ENCODE measurements around the gene OR8J1. TPM values are rescaled to one million over a fixed set of nuclear protein-coding genes. Genes with fewer than 3 reads are reported as not detected.

The OR8J1 gene
- polyA plus RNA-seq, 1 donor from 2014 or later = not detected

- Histone ChIP-seq H4K20me1 (ENCODE audit: insufficient read depth) (no peaks in the 10 kb centered on the region), H3K36me3 (ENCODE audit: insufficient read depth, low read length) (no peaks in the 10 kb centered on the region), H3K4me2 (ENCODE audit: low read length) (no peak overlapping the region), H3K79me2 (replicated peaks; ENCODE audit: insufficient read depth, low read length) (no peaks in the 10 kb centered on the region), H3K9ac (ENCODE audit: low read length) (no peak overlapping the region), H3K4me3 (ENCODE audit: low read length) (no peak overlapping the region), H3K27ac (ENCODE audit: low read length) (no peak overlapping the region), H3K9me2 (ENCODE audit: insufficient read depth, low read length) (no peaks in the 10 kb centered on the region), H3K9me3 (ENCODE audit: low read length) (no peaks in the 10 kb centered on the region), H3F3A (ENCODE audit: insufficient read depth, low read length, poor library complexity, severe bottlenecking) (no peaks in the 10 kb centered on the region), H2AFZ (ENCODE audit: low read depth, low read length) (no peak overlapping the region), H3K27me3 (ENCODE audit: insufficient read depth, low read depth, low read length) (no peaks in the 10 kb centered on the region)
- TF ChIP-seq TAF1 (IDR thresholded peaks at IDR 0.05; ENCODE audit: low read depth) (no peak), RAD21 (conservative IDR thresholded peaks at IDR 0.05) (no peak), POLR2AphosphoS5 (IDR thresholded peaks at IDR 0.05) (no peak)
Measured at GRCh38 chr11:56333156-56333555, 20.9 kb upstream of the OR8J1 start.

- Histone ChIP-seq H3F3A (ENCODE audit: insufficient read depth, low read length, poor library complexity, severe bottlenecking) (no peaks in the 10 kb centered on the region), H3K9me2 (ENCODE audit: insufficient read depth, low read length) (no peaks in the 10 kb centered on the region), H3K27me3 (ENCODE audit: insufficient read depth, low read depth, low read length) (no peaks in the 10 kb centered on the region), H3K36me3 (ENCODE audit: insufficient read depth, low read length) (no peaks in the 10 kb centered on the region), H3K9ac (ENCODE audit: low read length) (no peak overlapping the region), H3K4me2 (ENCODE audit: low read length) (no peak overlapping the region), H3K4me3 (ENCODE audit: low read length) (no peak overlapping the region), H4K20me1 (ENCODE audit: insufficient read depth) (no peaks in the 10 kb centered on the region), H3K27ac (ENCODE audit: low read length) (no peak overlapping the region), H3K79me2 (replicated peaks; ENCODE audit: insufficient read depth, low read length) (no peaks in the 10 kb centered on the region), H3K9me3 (ENCODE audit: low read length) (no peaks in the 10 kb centered on the region), H2AFZ (ENCODE audit: low read depth, low read length) (no peak overlapping the region)
- TF ChIP-seq POLR2AphosphoS5 (IDR thresholded peaks at IDR 0.05) = no peak
- no peak for TF ChIP-seq TAF1 (IDR thresholded peaks at IDR 0.05; ENCODE audit: low read depth)
- no peak for TF ChIP-seq MXI1 (conservative IDR thresholded peaks at IDR 0.05; ENCODE audit: poor library complexity, severe bottlenecking)
- no peak for TF ChIP-seq EP300 (conservative IDR thresholded peaks at IDR 0.05; ENCODE audit: poor library complexity, severe bottlenecking)
- TF ChIP-seq REST (IDR thresholded peaks at IDR 0.05; ENCODE audit: borderline replicate concordance) = no peak
- no peak for TF ChIP-seq RAD21 (conservative IDR thresholded peaks at IDR 0.05)
- TF ChIP-seq SMC3 (conservative IDR thresholded peaks at IDR 0.05; ENCODE audit: poor library complexity) = no peak
- TF ChIP-seq EZH2 (IDR thresholded peaks at IDR 0.05; ENCODE audit: borderline replicate concordance, insufficient read depth, low read length, poor library complexity, severe bottlenecking) = no peak
- no peak for TF ChIP-seq CTCF (IDR thresholded peaks at IDR 0.05; ENCODE audit: poor library complexity, severe bottlenecking)
Measured at GRCh38 chr11:56340289-56340688, 13.8 kb upstream of the OR8J1 start.

- Histone ChIP-seq H3F3A (ENCODE audit: insufficient read depth, low read length, poor library complexity, severe bottlenecking) (no peaks in the 10 kb centered on the region), H3K9me3 (ENCODE audit: low read length) (no peaks in the 10 kb centered on the region), H3K79me2 (replicated peaks; ENCODE audit: insufficient read depth, low read length) (no peaks in the 10 kb centered on the region), H2AFZ (ENCODE audit: low read depth, low read length) (no peak within 1 kb of the TSS), H3K27me3 (ENCODE audit: insufficient read depth, low read depth, low read length) (no peaks in the 10 kb centered on the region), H4K20me1 (ENCODE audit: insufficient read depth) (no peaks in the 10 kb centered on the region), H3K4me2 (ENCODE audit: low read length) (no peak within 1 kb of the TSS), H3K36me3 (ENCODE audit: insufficient read depth, low read length) (no peaks in the 10 kb centered on the region), H3K4me3 (ENCODE audit: low read length) (no peak within 1 kb of the TSS), H3K27ac (ENCODE audit: low read length) (no peak within 1 kb of the TSS), H3K9ac (ENCODE audit: low read length) (no peak within 1 kb of the TSS), H3K9me2 (ENCODE audit: insufficient read depth, low read length) (no peaks in the 10 kb centered on the region)
- no peak for TF ChIP-seq SMC3 (conservative IDR thresholded peaks at IDR 0.05; ENCODE audit: poor library complexity)
- TF ChIP-seq REST (IDR thresholded peaks at IDR 0.05; ENCODE audit: borderline replicate concordance) = no peak
- TF ChIP-seq CTCF (IDR thresholded peaks at IDR 0.05; ENCODE audit: poor library complexity, severe bottlenecking) = no peak
- TF ChIP-seq MXI1 (conservative IDR thresholded peaks at IDR 0.05; ENCODE audit: poor library complexity, severe bottlenecking) = no peak
- TF ChIP-seq TAF1 (IDR thresholded peaks at IDR 0.05; ENCODE audit: low read depth) = no peak
Measured at GRCh38 chr11:56345739-56346138, 8.4 kb upstream of the OR8J1 start, which contains the start of gene OR8K1. OR8K1 (plus strand) TSS chr11:56346039; CDS start chr11:56346039, 0 bp downstream.
